Activated CD4-positive, alpha-beta memory T cell treated with anti-CD3 and anti-CD28 coated beads, Interleukin-2, amount 10 ng/mL, durations not matched to agents 7 days and 5 days (primary cell): ENCODE data around the gene SSNA1. TPM values are rescaled to one million over a fixed set of nuclear protein-coding genes. Genes with fewer than 3 reads are reported as not detected.

Source experiments
- total RNA-seq, 2 experiments: library from RNA; stranded (reverse); gene quantifications; one replicate each; pipeline ENCODE4 v1.2.3, GENCODE V29; 2021

The SSNA1 gene
- total RNA-seq, 2 experiments from 2014 or later: 70.0 to 76.3 TPM

Other genes starting within 250 kb of the SSNA1 start
- gene FBXW5, start 243.9 kb upstream of the SSNA1 start, total RNA-seq: 100 to 1,000 TPM; 118 to 119 TPM
- gene C8G, start 243.4 kb upstream of the SSNA1 start, total RNA-seq: 1 to 10 TPM; 1.5 to 3.2 TPM
- gene LCN12, start 236.4 kb upstream of the SSNA1 start, total RNA-seq: 1 to 10 TPM; 2.5 to 2.9 TPM
- 10 to 100 TPM; 44.2 to 45.4 TPM for gene PTGDS, start 211.2 kb upstream of the SSNA1 start, total RNA-seq
- gene LCNL1, start 205.7 kb upstream of the SSNA1 start, total RNA-seq: 1 to 10 TPM in 1 of 2 experiments, under 1 TPM in 1; 0.98 to 1.0 TPM
- gene PAXX, start 196.3 kb upstream of the SSNA1 start, total RNA-seq: 10 to 100 TPM; 64.4 to 68.5 TPM
- gene CLIC3, start 192.1 kb upstream of the SSNA1 start, total RNA-seq: 1 to 10 TPM; 3.7 to 4.9 TPM
- gene ABCA2, start 160.4 kb upstream of the SSNA1 start, total RNA-seq: 10 to 100 TPM; 55.5 to 65.9 TPM
- gene FUT7, start 156.6 kb upstream of the SSNA1 start, total RNA-seq: 10 to 100 TPM in 1 of 2 experiments, 1 to 10 TPM in 1; 9.9 to 10.4 TPM
- gene NPDC1, start 142.5 kb upstream of the SSNA1 start, total RNA-seq: 10 to 100 TPM; 82.8 to 89.2 TPM
- under 1 TPM; 0.15 to 0.40 TPM for gene ENTPD2, start 134.6 kb upstream of the SSNA1 start, total RNA-seq
- gene SAPCD2, start 118.1 kb upstream of the SSNA1 start, total RNA-seq: 10 to 100 TPM; 26.8 to 27.0 TPM
- gene UAP1L1, start 111.2 kb upstream of the SSNA1 start, total RNA-seq: 10 to 100 TPM; 20.2 to 21.9 TPM
- gene MAN1B1, start 101.7 kb upstream of the SSNA1 start, total RNA-seq: 10 to 100 TPM; 51.4 to 51.9 TPM
- 100 to 1,000 TPM; 253 to 257 TPM for gene DPP7, start 73.9 kb upstream of the SSNA1 start, total RNA-seq
- under 1 TPM; 0.40 to 0.43 TPM for gene GRIN1, start 49.5 kb upstream of the SSNA1 start, total RNA-seq
- not detected for gene LRRC26, start 18.6 kb upstream of the SSNA1 start, total RNA-seq
- not detected for gene TMEM210, start 16.6 kb upstream of the SSNA1 start, total RNA-seq
- gene ANAPC2, start 116 bp upstream of the SSNA1 start, total RNA-seq: 10 to 100 TPM; 53.3 to 57.8 TPM
- gene TPRN, start 12.1 kb downstream of the SSNA1 start, total RNA-seq: 1 to 10 TPM; 8.5 to 9.4 TPM
- gene TMEM203, start 17.0 kb downstream of the SSNA1 start, total RNA-seq: 10 to 100 TPM; 28.9 to 29.2 TPM
- gene NDOR1, start 17.0 kb downstream of the SSNA1 start, total RNA-seq: 10 to 100 TPM; 27.7 to 30.0 TPM
- gene RNF208, start 33.6 kb downstream of the SSNA1 start, total RNA-seq: 1 to 10 TPM; 2.2 to 2.5 TPM
- under 1 TPM; 0.86 to 0.93 TPM for gene CYSRT1, start 36.5 kb downstream of the SSNA1 start, total RNA-seq
- under 1 TPM in 1 of 2 experiments, not detected in 1; 0.20 TPM for gene RNF224, start 38.8 kb downstream of the SSNA1 start, total RNA-seq
- gene SLC34A3, start 42.2 kb downstream of the SSNA1 start, total RNA-seq: not detected
- gene TUBB4B, start 52.6 kb downstream of the SSNA1 start, total RNA-seq: 100 to 1,000 TPM; 314 to 319 TPM
- gene STPG3, start 62.6 kb downstream of the SSNA1 start, total RNA-seq: not detected
- 10 to 100 TPM; 58.8 to 59.6 TPM for gene NELFB, start 66.7 kb downstream of the SSNA1 start, total RNA-seq
- gene TOR4A, start 89.0 kb downstream of the SSNA1 start, total RNA-seq: 10 to 100 TPM; 22.4 to 23.2 TPM
- gene NRARP, start 113.6 kb downstream of the SSNA1 start, total RNA-seq: under 1 TPM; 0.71 to 0.75 TPM
- 10 to 100 TPM; 17.9 to 18.1 TPM for gene EXD3, start 234.5 kb downstream of the SSNA1 start, total RNA-seq
- under 1 TPM; 0.50 to 0.73 TPM for gene NOXA1, start 234.7 kb downstream of the SSNA1 start, total RNA-seq